ENCODE measurements around the gene PLCH1. TPM values are rescaled to one million over a fixed set of nuclear protein-coding genes. Genes with fewer than 3 reads are reported as not detected.
A peak's percentile ranks its signal among the peaks of the same experiment; 100 is the strongest.

Gene PLCH1
- total RNA-seq, 2 donors from 2014 or later = 12.0 to 12.4 TPM

GRCh38 chr3:155548195-155548594 is 196.7 kb downstream of the PLCH1 start:
- Histone ChIP-seq H3K9ac (ENCODE audit: extremely low read depth, low read length, poor library complexity, severe bottlenecking) (no peak overlapping the region), H3K9me3 (ENCODE audit: control insufficient read depth, low read length) (no peaks in the 10 kb centered on the region), H3K27ac (ENCODE audit: low read depth, low read length) (no peak overlapping the region), H3K4me3 (ENCODE audit: low read length) (no peak overlapping the region), H3K36me3 (ENCODE audit: control insufficient read depth, insufficient read depth, low read length) (peaks cover 6% of the 10 kb centered on the region), H3K27me3 (ENCODE audit: control insufficient read depth, insufficient read depth, low read length, poor library complexity, severe bottlenecking) (no peaks in the 10 kb centered on the region), H3K4me1 (ENCODE audit: control insufficient read depth, insufficient read depth, low read length) (no peaks in the 10 kb centered on the region)
- no peak for DNase-seq
- Mint-ChIP-seq H3K4me3 (no peak overlapping the region), H3K9me3 (peaks cover 13% of the 10 kb centered on the region), H3K4me1 (peaks cover 2% of the 10 kb centered on the region), H3K36me3 (ENCODE audit: low read depth) (peaks cover 7% of the 10 kb centered on the region), H3K27me3 (ENCODE audit: insufficient read depth) (no peaks in the 10 kb centered on the region), H3K27ac (no peak overlapping the region)
- 99 to 100% methylated on average over 1 to 2 of the region's 2 CpGs for WGBS, 2 experiments (ENCODE audit: insufficient coverage in 1 of 2, insufficient read length in 1 of 2)
- peak; percentile 35 for TF ChIP-seq CTCF (conservative IDR thresholded peaks at IDR 0.05)

DNA sequence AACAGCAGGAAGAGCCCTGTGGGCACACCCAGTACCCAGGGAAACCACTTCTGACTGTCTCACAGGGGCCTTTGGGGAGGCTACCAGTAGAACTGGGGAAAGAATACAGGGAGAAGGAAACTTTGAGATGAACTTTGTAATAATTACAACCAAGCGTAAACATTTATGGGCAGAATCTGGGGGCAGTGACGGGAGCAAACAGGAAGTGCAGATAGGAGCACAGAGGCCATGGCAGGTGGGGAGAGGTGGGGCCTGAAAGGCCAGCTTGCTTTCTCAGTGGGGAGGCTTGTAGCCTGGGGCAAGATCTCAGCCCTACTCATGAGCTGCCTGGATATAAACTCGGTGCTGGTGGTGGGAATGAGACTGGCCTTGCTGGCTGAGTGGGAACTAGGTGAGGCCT is 209.8 kb downstream of the PLCH1 start:
- H3K27ac ChIP-seq (ENCODE audit: low read depth, low read length) = no peak overlapping the region
- no peak overlapping the region for H3K9ac ChIP-seq (ENCODE audit: extremely low read depth, low read length, poor library complexity, severe bottlenecking)
- H3K36me3 ChIP-seq (ENCODE audit: control insufficient read depth, insufficient read depth, low read length) = peaks cover 3% of the 10 kb centered on the region
- no peaks in the 10 kb centered on the region for H3K27me3 ChIP-seq (ENCODE audit: control insufficient read depth, insufficient read depth, low read length, poor library complexity, severe bottlenecking)
- H3K27ac Mint-ChIP-seq = no peak overlapping the region
- no peaks in the 10 kb centered on the region for H3K4me1 ChIP-seq (ENCODE audit: control insufficient read depth, insufficient read depth, low read length)
- peaks cover 10% of the 10 kb centered on the region for H3K4me1 Mint-ChIP-seq
- peaks cover 55% of the 10 kb centered on the region for H3K36me3 Mint-ChIP-seq (ENCODE audit: low read depth)
- no peaks in the 10 kb centered on the region for H3K27me3 Mint-ChIP-seq (ENCODE audit: insufficient read depth)
- TF ChIP-seq CTCF (conservative IDR thresholded peaks at IDR 0.05) = no peak
- peaks cover 49% of the 10 kb centered on the region for H3K9me3 Mint-ChIP-seq
- H3K9me3 ChIP-seq (ENCODE audit: control insufficient read depth, low read length) = peaks cover 39% of the 10 kb centered on the region
- 89 to 96% methylated on average over 3 of the region's 3 CpGs for WGBS, 2 experiments (ENCODE audit: insufficient coverage in 1 of 2, insufficient read length in 1 of 2)
- no peak overlapping the region for H3K4me3 Mint-ChIP-seq
- H3K4me3 ChIP-seq (ENCODE audit: low read length) = no peak overlapping the region
- no peak for DNase-seq

DNA sequence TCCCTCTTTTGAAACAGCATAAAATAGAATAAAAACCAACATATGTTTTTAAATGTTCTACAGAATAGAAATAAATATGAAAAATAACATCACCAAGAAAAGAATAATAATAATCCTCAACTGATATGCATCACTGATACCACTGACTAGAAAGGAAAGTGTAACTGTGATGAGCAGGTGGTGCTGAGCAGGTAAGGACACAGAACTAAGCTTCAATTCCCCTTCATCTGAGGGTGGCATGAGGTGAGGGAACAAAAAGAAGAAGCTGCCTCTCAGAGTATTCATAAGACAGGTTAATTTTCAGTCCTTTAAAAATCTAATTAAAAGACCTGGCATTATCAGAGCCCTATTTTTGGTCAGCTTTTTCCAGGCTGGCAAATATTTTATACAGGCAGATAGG is 216.3 kb downstream of the PLCH1 start:
- no peak for TF ChIP-seq CTCF (conservative IDR thresholded peaks at IDR 0.05)
- Mint-ChIP-seq H3K4me1 (peaks cover 2% of the 10 kb centered on the region), H3K9me3 (peaks cover 27% of the 10 kb centered on the region), H3K4me3 (no peak overlapping the region), H3K27me3 (ENCODE audit: insufficient read depth) (no peaks in the 10 kb centered on the region), H3K36me3 (ENCODE audit: low read depth) (peaks cover 31% of the 10 kb centered on the region), H3K27ac (no peak overlapping the region)
- H3K36me3 ChIP-seq (ENCODE audit: control insufficient read depth, insufficient read depth, low read length) = peaks cover 3% of the 10 kb centered on the region
- no peaks in the 10 kb centered on the region for H3K27me3 ChIP-seq (ENCODE audit: control insufficient read depth, insufficient read depth, low read length, poor library complexity, severe bottlenecking)
- no peak overlapping the region for H3K9ac ChIP-seq (ENCODE audit: extremely low read depth, low read length, poor library complexity, severe bottlenecking)
- H3K4me1 ChIP-seq (ENCODE audit: control insufficient read depth, insufficient read depth, low read length) = no peaks in the 10 kb centered on the region
- H3K27ac ChIP-seq (ENCODE audit: low read depth, low read length) = no peak overlapping the region
- no peak for DNase-seq
- H3K4me3 ChIP-seq (ENCODE audit: low read length) = no peak overlapping the region
- H3K9me3 ChIP-seq (ENCODE audit: control insufficient read depth, low read length) = peaks cover 20% of the 10 kb centered on the region
